Mesodermal cell (in vitro differentiated cells): Measurements from ENCODE around the gene PAGE2B. TPM values are rescaled to one million over a fixed set of nuclear protein-coding genes. Genes with fewer than 3 reads are reported as not detected.

ENCODE experiments used
- H3K27ac ChIP-seq: 2 replicates; pipeline ENCODE4 v1.7.0; 2013; ENCODE audit warnings: mild to moderate bottlenecking, low read depth, low read length, moderate library complexity; ENCODE audit not compliant: severe bottlenecking
- H3K36me3 ChIP-seq: 2 replicates; pipeline ENCODE4 v1.7.1; 2013; ENCODE audit warnings: mild to moderate bottlenecking, low read length, moderate library complexity; ENCODE audit not compliant: control insufficient read depth, insufficient read depth
- H3K4me1 ChIP-seq: one replicate; pipeline ENCODE4 v1.7.1; 2013; ENCODE audit warnings: mild to moderate bottlenecking, low read length; ENCODE audit not compliant: insufficient read depth, control insufficient read depth, poor library complexity, severe bottlenecking
- H3K4me3 ChIP-seq: 2 replicates; pipeline ENCODE4 v1.7.0; 2013; ENCODE audit warnings: low read length, control low read depth, mild to moderate bottlenecking; ENCODE audit not compliant: insufficient read depth, poor library complexity, severe bottlenecking; ENCODE audit errors: extremely low read depth
- H3K9me3 ChIP-seq: 2 replicates; pipeline ENCODE4 v1.7.1; 2013; ENCODE audit warnings: mild to moderate bottlenecking, low read length, moderate library complexity; ENCODE audit not compliant: control insufficient read depth
- WGBS, 2 experiments: methylation state at CpG; one replicate each; pipeline ENCODE4 v1.1.5; 2013; ENCODE audit warnings: missing lambda C conversion rate in 2 of 2; ENCODE audit not compliant: insufficient coverage in 2 of 2; 5-methylcytosine and 5-hydroxymethylcytosine counted together
- polyA plus RNA-seq, 2 experiments: library from polyadenylated mRNA; stranded (reverse); fragments of 50-300 nt; gene quantifications; one replicate each; pipeline ENCODE4 v1.2.3, GENCODE V29; 2013

The PAGE2B gene, protein sequence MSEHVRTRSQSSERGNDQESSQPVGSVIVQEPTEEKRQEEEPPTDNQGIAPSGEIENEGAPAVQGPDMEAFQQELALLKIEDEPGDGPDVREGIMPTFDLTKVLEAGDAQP
- not detected for polyA plus RNA-seq (2013, experiment 1 of 2)
- not detected for polyA plus RNA-seq (2013, experiment 2 of 2)

DNA sequence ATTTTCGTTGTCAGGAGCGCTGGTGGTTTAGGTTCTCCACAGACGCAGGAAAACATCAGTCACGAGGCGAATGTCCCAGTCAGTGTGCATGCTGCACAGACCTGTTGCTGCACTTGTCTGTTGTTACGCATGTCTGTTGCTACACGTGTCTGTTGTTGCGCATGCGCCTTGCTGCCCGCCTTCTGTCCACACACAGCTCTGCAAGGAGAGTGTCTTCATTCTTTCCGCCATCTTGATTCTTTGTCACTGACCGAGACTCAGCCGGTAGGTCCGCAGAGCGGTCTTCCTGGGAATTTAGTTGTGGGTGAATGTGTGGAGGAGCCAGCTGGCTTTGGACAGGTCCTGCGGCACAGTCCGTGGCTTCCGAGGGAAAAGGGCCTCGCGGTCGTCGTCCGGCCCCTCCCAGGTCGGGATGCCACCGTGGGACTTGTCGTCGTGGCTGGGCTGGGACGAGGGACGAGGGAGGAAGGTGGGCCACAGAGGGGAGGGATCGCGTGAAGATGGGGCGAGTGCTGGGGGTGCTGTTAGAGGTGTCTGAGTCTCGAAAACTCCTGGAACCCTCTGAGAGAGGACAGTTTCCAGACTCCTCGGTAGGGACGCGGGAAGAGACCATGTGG is at the start of gene PAGE2B:
TSS of gene PAGE2B (plus strand) at position 180 of the 617 bp plus-strand sequence. CDS start 1,012 bp downstream, outside the sequence.
- H3K36me3 ChIP-seq, result no peaks in the 10 kb centered on the region
- H3K9me3 ChIP-seq, result no peaks in the 10 kb centered on the region
- H3K4me3 ChIP-seq, result no peak within 1 kb of the TSS
- 93 to 96% methylated on average over 11 to 26 of the region's 36 CpGs for WGBS, 2 experiments
- H3K27ac ChIP-seq, result no peak within 1 kb of the TSS
- H3K4me1 ChIP-seq, result no peaks in the 10 kb centered on the region

DNA sequence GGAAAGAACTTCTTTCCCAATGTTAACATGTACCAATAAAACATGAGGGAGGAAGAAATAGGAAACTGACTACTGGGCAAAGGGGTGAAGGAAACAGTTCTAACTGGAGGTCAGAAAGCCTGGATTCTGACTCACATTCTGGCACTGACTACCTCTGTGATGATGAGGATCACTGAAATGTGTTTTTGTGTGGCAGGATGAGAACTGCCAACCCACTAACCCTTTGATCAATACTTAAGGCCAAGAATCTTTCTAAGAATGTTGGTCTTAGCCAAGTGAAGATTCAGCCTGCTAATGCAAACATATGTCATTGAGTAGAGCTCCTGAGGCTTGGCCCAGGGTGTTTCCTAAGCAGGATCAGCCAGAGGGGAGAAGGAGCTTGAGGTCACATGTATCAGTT is 48.7 kb upstream of the PAGE2B start:
- H3K4me3 ChIP-seq, result no peak overlapping the region

DNA sequence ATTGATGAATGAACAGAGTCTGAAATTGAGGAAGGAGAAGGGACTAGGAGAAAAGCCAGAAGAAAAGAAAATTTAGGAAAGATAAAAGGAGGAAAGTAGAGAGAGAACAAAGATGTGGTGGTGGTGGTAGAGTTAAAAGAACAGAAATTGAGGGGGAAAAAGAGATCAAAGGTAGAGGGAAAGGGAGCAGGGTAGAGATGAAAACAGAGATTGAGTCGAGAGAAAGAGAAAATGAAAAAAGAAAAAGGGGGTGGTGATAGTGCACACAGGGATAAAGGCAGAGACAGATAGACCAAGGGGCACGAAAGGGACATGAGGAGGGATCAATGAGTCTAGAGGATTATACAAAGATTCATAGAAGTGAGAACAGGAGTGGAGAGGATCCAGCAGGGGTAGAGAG is 48.0 kb upstream of the PAGE2B start:
- H3K4me1 ChIP-seq, result no peaks in the 10 kb centered on the region
- H3K9me3 ChIP-seq, result no peaks in the 10 kb centered on the region
- H3K4me3 ChIP-seq, result no peak overlapping the region
- no peaks in the 10 kb centered on the region for H3K36me3 ChIP-seq
- WGBS, 2 experiments, result 90 to 100% methylated on average over 1 to 2 of the region's 2 CpGs
- H3K27ac ChIP-seq, result no peak overlapping the region

More for the DNA sequence above, 48.7 kb upstream of the PAGE2B start:
- H3K4me1 ChIP-seq, result no peaks in the 10 kb centered on the region
- no peaks in the 10 kb centered on the region for H3K36me3 ChIP-seq
- H3K27ac ChIP-seq, result no peak overlapping the region
- H3K9me3 ChIP-seq, result no peaks in the 10 kb centered on the region

DNA sequence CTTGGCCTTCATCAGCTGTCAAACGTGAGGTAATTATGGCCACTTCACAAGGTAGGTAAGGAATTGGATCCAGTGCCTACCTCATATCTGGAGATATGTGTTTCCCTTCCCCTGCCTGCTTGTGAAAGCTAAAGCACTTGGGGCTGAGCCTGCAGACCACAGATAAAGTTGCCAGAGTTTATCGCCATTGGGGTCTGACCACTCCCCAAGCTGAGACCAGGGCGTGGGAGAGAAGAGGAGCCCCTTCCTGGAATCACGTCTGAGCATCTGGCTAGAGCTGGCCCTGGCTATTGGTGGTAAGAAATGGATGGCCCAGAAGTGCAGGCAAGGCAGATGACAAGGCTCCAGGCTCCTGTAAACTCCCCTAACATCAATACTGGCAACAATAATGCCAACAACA is 46.8 kb upstream of the PAGE2B start:
- Histone ChIP-seq H3K36me3 (no peaks in the 10 kb centered on the region), H3K4me1 (no peaks in the 10 kb centered on the region), H3K9me3 (no peaks in the 10 kb centered on the region), H3K27ac (no peak overlapping the region), H3K4me3 (no peak overlapping the region)
- 80 to 100% methylated on average over 1 to 2 of the region's 4 CpGs for WGBS, 2 experiments

DNA sequence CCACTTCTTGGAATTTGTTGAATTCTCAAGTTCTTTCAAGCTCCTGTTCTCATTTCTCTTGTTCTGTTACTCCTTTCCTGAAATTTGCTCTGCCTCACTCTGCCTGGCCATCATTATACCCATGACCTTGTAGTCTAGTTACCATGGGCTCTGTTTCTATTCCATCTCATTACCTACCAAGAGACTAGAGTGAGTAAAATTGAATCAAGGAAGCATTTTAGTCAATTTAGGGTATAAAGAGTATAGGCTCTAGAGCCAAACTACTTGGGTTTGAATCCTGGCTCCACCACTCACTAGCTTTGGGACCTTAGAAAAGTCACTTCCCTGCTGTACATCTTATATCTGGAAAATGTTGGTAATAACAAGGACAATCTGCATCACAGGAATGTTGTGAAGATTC is 46.2 kb upstream of the PAGE2B start:
- Histone ChIP-seq H3K36me3 (no peaks in the 10 kb centered on the region), H3K27ac (no peak overlapping the region), H3K9me3 (no peaks in the 10 kb centered on the region), H3K4me3 (no peak overlapping the region), H3K4me1 (no peaks in the 10 kb centered on the region)

DNA sequence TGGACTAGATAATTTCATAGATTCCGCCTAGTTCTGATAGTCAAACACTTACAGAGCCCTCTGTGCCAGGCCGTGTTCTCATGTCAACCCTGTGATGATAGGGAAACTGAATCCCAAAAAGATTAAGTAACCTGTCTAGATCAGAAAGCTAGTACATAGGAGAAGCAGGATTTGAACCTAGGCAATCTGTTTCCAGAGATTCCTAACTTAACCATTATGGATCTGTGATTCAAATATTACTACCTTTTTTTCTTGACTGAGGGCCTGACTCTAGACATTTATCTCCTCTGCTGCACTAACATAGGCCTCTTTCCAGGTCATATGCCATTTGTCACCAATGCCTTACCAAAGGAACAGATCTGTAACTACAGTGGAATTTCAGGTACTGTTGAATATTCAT is 45.5 kb upstream of the PAGE2B start:
- no peaks in the 10 kb centered on the region for H3K4me1 ChIP-seq
- H3K4me3 ChIP-seq, result no peak overlapping the region
- no peaks in the 10 kb centered on the region for H3K36me3 ChIP-seq
- H3K9me3 ChIP-seq, result no peaks in the 10 kb centered on the region
- H3K27ac ChIP-seq, result no peak overlapping the region
- 100% methylated on average over 1 of the region's 2 CpGs; no CpG with 5 or more reads in 1 of the 2 experiments for WGBS, 2 experiments

DNA sequence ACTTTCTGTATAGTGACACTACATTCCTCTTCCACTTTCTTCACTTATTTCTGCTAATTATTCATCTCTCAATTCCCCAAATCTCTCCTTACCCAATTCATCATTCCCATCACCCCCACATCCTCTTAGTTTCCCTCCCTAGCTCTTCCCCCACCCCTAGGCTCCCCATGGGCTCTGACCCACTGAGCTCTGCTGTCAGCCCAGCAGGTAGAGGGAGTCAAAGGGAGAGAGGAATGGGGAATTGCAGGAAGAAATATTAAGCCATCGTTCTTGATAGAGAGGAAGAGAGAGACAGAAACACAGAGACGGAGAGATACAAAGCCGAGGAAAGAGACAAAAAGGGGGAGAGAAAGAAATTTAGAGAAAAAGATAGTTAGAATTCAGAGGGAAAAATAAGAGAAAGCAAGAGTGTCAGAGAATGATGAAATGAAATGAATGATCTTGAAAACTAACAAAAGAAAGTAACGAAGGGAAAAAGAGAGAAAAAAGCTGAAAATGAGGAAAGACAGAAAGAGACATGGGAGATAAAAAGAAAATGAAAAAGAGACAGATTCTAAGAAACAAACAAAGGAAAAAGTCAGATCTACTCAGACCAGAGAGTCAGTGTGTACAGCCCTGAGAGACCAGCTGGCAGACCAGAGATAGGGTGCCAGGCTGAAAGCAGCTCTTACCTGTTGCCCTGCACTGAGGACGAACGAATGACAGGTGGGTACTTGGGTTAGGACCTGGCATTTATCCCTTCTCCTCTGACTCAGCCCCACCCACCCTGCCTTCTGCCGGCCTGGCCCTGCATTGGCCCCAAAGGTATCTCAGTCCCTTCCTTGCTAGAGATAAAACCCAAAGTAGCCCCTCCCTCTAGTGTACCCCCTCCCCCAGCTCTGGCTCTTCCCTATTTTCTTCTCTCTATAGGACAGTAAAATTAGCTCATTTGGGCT is 44.3 kb upstream of the PAGE2B start, which contains the start of gene ALAS2:
TSS of gene ALAS2 (minus strand) at position 707 of the 935 bp plus-strand sequence. CDS start 4,977 bp downstream, outside the sequence.
- Histone ChIP-seq H3K27ac (no peak within 1 kb of the TSS), H3K36me3 (no peaks in the 10 kb centered on the region), H3K4me3 (no peak within 1 kb of the TSS), H3K4me1 (no peaks in the 10 kb centered on the region), H3K9me3 (no peaks in the 10 kb centered on the region)
- 68 to 80% methylated on average over 3 to 4 of the region's 7 CpGs for WGBS, 2 experiments

DNA sequence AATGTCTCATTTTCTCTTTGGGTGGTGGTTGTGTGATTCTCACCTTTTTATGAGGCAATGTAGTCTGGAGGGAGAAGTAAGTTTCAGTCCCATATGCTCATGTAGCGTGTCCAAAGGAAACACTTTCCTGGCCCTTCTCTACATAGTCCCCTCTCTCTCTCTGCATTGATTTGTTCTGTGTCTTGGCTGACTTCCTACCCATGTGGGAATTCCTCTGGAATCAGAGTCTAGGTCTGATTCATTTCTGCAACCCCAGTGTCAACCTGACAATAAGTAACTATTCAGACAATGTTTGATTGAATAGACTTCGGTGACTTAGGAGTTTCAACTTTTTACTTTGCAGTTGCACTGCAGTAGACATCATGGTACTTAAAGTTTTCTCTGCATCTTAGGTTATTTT is 41.4 kb upstream of the PAGE2B start:
- H3K36me3 ChIP-seq, result no peaks in the 10 kb centered on the region
- no peak overlapping the region for H3K27ac ChIP-seq
- no peaks in the 10 kb centered on the region for H3K4me1 ChIP-seq
- WGBS, 2 experiments, result no CpG with 5 or more reads among the region's 2 CpGs
- no peaks in the 10 kb centered on the region for H3K9me3 ChIP-seq
- no peak overlapping the region for H3K4me3 ChIP-seq

DNA sequence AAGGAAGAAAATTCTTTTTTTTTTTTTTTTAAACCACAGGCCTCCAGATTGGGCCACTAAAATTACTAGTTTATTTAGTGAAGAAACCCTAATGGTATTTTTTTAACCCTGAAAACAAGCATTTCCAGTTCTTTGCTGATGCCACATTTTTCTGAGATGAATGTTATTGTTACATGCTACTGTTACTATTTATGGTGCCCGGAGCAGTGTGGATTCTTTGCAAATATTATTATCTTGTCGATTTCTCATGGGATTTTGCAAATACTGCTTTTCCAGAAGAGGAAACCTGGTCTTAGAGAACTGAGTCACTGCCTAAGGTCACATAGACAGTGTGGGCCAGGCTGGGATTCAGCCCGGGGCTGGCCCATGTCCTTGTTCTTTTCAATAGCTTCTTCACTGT is 35.4 kb upstream of the PAGE2B start:
- 50 to 92% methylated on average over 1 to 2 of the region's 3 CpGs for WGBS, 2 experiments
- no peaks in the 10 kb centered on the region for H3K4me1 ChIP-seq
- no peak overlapping the region for H3K4me3 ChIP-seq
- no peak overlapping the region for H3K27ac ChIP-seq
- H3K9me3 ChIP-seq, result no peaks in the 10 kb centered on the region
- H3K36me3 ChIP-seq, result no peaks in the 10 kb centered on the region

DNA sequence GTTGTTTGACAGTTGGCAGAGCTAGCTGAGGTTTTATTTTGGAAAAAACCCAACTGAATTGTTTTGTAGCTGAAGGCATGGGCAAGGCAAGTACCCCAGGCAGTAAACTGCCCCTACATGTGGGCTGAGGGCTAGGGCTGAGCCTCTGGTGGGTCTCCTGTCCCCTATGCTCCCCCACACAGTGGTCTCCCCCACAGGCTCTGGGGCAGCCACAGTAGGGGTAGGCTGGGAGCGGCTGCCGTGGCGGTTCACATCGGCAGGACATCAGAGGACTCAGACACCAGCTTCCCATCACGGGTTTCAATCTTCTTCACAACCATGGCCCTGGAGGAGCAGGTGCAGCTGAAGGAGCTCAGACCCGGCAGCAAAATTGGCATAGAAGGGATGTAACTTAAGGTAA is 33.3 kb upstream of the PAGE2B start:
- H3K9me3 ChIP-seq, result no peaks in the 10 kb centered on the region

More for the DNA sequence above, 33.3 kb upstream of the PAGE2B start:
- Histone ChIP-seq H3K4me3 (no peak overlapping the region), H3K36me3 (no peaks in the 10 kb centered on the region), H3K27ac (no peak overlapping the region), H3K4me1 (no peaks in the 10 kb centered on the region)
- 87% methylated on average over 3 of the region's 6 CpGs; no CpG with 5 or more reads in 1 of the 2 experiments for WGBS, 2 experiments
